AG09319 (cell line): ENCODE results near the gene ARMH2.
"Not testable (repeated sequence)": the region's sequence is repeated elsewhere in the genome, so short reads cannot be mapped to it uniquely, and the experiment has no call there.

Source experiments
- DNase-seq: peaks from one replicate; pipeline ENCODE4 v3.0.0-alpha.2; 2010; ENCODE audit warnings: low read depth; ENCODE audit errors: extremely low read depth
- TF ChIP-seq, protein P1 (sequence below): IDR thresholded peaks from 2 replicates; pipeline ENCODE4 v1.5.1; 2011; ENCODE audit warnings: low read depth, mild to moderate bottlenecking, inconsistent platforms, low read length, moderate library complexity

The ARMH2 gene

DNA sequence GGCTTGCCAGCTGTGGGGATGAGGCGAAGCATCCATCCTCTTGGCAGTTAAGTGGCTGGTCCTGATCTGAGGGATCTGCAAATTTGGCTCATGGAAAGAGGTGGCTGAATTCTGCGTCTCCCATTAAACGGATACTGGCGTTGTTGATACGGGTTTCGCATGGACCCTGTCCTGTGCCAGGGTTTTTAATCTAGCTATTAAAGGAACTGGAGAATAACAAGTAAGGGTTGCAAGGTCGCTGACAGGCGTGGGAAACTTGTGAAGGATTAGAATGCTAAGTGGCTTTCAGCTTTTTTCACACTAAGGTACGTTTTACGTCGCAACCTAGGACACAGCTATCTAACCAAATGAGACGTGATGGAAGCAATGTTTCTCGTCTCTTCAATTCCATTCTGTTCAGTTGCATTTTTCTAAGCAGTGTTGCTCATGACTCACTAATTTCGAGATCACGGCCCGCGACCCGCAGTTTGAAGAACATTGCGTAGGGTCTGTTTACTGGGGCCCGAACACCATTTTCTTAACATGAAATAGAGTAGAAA, 23.1 kb downstream of the ARMH2 start:
- TF ChIP-seq, protein P1, sequence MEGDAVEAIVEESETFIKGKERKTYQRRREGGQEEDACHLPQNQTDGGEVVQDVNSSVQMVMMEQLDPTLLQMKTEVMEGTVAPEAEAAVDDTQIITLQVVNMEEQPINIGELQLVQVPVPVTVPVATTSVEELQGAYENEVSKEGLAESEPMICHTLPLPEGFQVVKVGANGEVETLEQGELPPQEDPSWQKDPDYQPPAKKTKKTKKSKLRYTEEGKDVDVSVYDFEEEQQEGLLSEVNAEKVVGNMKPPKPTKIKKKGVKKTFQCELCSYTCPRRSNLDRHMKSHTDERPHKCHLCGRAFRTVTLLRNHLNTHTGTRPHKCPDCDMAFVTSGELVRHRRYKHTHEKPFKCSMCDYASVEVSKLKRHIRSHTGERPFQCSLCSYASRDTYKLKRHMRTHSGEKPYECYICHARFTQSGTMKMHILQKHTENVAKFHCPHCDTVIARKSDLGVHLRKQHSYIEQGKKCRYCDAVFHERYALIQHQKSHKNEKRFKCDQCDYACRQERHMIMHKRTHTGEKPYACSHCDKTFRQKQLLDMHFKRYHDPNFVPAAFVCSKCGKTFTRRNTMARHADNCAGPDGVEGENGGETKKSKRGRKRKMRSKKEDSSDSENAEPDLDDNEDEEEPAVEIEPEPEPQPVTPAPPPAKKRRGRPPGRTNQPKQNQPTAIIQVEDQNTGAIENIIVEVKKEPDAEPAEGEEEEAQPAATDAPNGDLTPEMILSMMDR: no peak
- no peak for DNase-seq

DNA sequence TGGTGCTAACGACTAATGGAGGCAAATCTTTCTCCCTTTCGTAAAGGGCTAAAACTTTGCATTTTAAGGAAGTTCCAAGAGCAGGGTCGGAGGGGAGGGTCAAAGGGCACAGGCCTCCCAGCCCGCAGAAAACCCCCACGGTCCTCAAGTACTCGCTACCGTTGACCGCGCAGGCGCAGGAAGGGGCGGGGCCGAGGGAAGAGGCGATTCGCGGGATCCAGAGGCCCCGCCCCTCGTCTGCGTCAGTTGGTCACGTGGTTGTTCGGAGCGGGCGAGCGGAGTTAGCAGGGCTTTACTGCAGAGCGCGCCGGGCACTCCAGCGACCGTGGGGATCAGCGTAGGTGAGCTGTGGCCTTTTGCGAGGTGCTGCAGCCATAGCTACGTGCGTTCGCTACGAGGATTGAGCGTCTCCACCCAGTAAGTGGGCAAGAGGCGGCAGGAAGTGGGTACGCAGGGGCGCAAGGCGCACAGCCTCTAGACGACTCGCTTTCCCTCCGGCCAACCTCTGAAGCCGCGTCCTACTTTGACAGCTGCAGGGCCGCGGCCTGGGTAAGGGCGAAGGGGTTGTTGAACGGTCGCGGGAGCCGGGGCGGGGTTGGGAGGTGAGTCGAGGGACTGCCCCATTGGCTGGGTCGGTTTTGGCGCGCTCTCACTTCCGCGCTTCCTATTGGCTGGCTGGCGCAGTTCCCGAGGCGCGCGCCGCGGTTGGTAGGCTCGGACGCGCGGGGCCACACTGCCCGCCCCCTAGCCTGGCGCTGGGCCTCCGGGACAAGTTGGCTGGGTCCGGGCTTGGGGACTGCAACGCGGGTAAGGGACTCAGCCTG, 23.8 kb downstream of the ARMH2 start, which contains the start of gene GMNN:
TSS of gene GMNN (plus strand) at position 242 of the 824 bp plus-strand sequence. CDS start 2,310 bp downstream, outside the sequence.
- DNase-seq: peak; percentile 78
- TF ChIP-seq, protein P1: no peak

DNA sequence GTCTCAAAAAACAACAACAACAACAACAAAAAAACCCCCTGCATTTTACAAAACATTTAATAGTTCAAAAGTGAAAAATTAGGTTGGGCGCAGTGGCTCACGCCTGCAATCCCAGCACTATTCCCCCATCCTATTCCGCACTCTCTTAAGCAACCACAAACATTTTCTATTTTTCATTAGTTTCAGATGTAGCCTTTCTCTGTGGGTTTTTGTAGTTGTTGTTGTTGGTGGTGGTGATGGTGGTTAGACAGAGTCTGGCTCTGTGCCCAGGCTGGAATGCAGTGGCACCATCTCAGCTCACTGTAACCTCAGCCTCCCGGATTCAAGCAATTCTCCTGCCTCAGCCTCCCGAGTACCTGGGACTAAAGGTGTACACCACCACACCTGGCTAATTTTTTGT, 30.4 kb downstream of the ARMH2 start:
- TF ChIP-seq, protein P1: no peak

DNA sequence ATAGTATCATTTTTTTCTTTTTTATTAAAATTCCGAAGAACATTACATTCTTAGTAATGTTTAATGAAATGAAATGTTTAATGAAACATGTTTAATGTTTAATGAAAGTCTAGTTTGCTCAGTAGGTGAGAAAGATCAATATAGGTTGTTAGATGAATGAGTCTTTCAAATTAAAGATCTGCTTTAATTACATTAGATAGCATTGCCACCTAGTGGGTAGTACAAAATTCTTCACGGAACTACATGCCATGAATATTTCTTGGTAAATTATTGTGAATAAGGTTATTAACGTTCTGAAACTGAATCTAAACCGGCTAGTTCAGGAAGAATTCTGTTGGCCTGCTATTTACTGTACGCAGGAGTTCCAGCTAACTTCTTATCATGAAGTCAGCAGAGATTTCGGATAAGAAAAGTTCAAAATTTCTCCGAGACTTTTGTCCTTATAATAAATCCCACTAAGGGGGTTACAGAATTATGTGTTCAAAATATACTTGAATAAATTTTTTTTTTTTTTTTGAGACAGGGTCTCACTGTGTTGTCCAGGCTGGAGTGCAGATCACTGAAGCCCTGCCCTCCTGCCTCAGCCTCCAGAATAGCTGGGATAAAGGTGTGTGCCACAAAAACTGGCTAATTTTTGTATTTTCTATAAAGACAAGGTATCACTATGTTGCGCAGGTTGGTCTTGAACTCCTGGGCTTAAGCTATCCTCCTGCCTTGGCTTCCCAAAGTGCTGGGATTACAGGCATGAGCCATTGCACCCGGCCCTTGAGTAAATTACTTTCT, 31.8 kb downstream of the ARMH2 start:
- TF ChIP-seq, protein P1: peak; percentile 36
- DNase-seq: no peak

More for the DNA sequence above, 30.4 kb downstream of the ARMH2 start:
- no peak for DNase-seq

DNA sequence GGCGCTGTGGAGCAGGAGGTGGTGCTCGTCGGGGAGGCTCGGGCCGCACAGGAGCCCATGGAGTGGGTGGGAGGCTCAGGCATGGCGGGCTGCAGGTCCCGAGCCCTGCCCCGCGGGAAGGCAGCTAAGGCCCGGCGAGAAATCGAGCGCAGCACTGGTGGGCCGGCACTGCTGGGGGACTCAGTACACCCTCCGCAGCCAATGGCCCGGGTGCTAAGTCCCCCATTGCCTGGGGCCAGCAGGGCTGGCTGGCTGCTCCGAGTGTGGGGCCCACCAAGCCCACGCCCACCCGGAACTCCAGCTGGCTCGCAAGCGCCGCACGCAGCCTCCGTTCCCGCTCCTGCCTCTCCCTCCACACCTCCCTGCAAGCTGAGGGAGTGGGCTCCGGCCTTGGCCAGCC, 32.7 kb downstream of the ARMH2 start:
- not testable (repeated sequence) for DNase-seq

DNA sequence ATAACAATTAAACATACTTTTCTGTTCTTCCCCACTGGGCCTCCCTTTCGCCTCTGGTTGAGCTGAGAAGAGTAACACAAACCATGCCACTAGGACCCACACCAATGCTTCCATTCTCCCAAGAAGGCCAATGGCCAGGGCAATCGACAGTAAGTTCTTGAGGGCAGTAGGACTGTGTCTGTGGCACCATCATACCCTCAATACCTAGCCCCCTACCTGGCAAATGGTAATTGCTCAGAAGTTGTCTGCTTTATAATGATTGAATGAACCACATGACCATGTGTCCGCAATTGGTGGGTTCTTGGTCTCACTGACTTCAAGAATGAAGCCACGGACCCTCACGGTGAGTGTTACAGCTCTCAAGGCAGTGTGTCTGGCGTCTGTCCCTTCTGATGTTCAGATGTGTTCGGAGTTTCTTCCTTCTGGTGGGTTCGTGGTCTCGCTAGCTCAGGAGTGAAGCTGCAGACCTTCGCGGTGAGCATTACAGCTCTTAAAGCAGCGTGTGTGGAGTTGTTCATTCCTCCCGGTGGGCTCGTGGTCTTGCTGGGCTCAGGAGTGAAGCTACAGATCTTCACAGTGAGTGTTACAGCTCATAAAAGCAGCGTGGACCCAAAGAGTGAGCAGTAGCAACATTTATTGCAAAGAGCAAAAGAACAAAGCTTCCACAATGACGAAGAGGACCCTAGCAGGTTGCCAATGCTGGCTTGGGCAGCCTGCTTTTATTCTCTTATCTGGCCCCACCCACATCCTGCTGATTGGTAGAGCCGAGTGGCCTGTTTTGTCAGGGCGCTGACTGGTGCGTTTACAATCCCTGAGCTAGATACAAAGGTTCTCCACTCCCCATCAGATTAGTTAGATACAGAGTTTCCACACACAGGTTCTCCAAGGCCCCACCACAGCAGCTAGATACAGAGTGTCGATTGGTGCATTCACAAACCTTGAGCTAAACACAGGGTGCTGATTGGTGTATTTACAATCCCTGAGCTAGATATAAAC, 33.6 kb downstream of the ARMH2 start:
- not testable (repeated sequence) for DNase-seq

DNA sequence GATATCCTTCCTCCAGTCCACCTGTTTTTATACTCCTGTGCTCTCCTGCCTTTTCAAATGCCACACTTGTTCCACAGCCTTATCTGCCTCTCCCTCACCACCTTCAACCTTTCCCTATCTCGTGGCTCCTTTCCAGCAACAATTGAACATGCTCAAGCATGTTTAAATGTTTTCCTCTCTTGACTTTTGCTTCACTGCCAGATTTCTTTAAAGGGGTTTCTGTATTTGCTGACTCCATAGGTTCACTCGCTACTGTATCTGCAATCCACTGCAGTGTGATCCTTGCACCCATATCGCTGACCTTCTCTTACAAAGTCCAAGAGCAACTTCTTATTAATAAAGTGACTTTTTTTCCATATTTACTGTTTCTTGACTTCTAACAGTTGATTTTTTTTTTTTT, 35.1 kb downstream of the ARMH2 start:
- no peak for DNase-seq
- TF ChIP-seq, protein P1: no peak
